Activated naive CD8-positive, alpha-beta T cell (primary cell): ENCODE results near the gene IL2RG.
A peak's percentile ranks its signal among the peaks of the same experiment; 100 is the strongest.

Experiments used
- H3K27ac Mint-ChIP-seq: one replicate; pipeline ENCODE4 v1.8.0; 2021; ENCODE audit warnings: mixed read lengths
- H3K27me3 Mint-ChIP-seq: one replicate; pipeline ENCODE4 v1.8.0; 2021; ENCODE audit warnings: mixed read lengths
- H3K36me3 Mint-ChIP-seq: one replicate; pipeline ENCODE4 v1.8.0; 2021; ENCODE audit warnings: mixed read lengths
- H3K4me1 Mint-ChIP-seq: one replicate; pipeline ENCODE4 v1.8.0; 2021; ENCODE audit warnings: low read depth, mixed read lengths
- H3K4me3 Mint-ChIP-seq: one replicate; pipeline ENCODE4 v1.8.0; 2021; ENCODE audit warnings: mild to moderate bottlenecking, mixed read lengths
- H3K9me3 Mint-ChIP-seq: one replicate; pipeline ENCODE4 v1.8.0; 2021; ENCODE audit warnings: low read depth, mixed read lengths

Gene IL2RG

GRCh38 chrX:71111141-71111843 lies at the start of gene IL2RG:
Gene IL2RG (minus strand): TSS chrX:71111577. CDS start chrX:71111539, 38 bp downstream.
- H3K4me3 Mint-ChIP-seq = peak within 1 kb of the TSS; percentile 99
- H3K27ac Mint-ChIP-seq = peak within 1 kb of the TSS; percentile 98
- H3K36me3 Mint-ChIP-seq = peaks cover 12% of the 10 kb centered on the region
- no peaks in the 10 kb centered on the region for H3K9me3 Mint-ChIP-seq
- H3K27me3 Mint-ChIP-seq = no peaks in the 10 kb centered on the region
- peaks cover 39% of the 10 kb centered on the region for H3K4me1 Mint-ChIP-seq

DNA sequence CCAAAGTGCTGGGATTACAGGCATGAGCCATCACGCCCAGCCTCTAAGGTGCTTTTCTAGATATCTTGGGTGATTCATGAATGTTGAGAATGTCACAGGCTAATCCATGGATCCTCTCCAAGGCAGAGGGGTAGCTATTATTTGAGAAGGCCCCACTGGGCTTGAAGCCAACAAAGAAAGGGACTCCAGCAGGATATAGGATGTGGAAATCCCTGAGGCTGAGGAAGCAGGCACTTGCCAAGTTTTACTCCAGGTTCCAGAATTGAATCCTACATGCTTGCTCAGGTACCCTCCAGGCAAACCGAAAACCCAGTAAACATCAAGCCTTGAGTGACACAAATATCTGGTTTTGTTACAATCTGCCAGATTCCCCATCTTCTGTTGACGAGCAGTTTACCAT lies 49.1 kb upstream of the IL2RG start:
- Mint-ChIP-seq H3K36me3 (peaks cover 3% of the 10 kb centered on the region), H3K27ac (no peak overlapping the region), H3K27me3 (no peaks in the 10 kb centered on the region), H3K4me3 (no peak overlapping the region), H3K9me3 (no peaks in the 10 kb centered on the region), H3K4me1 (peaks cover 9% of the 10 kb centered on the region)

- Mint-ChIP-seq H3K9me3 (no peaks in the 10 kb centered on the region), H3K27ac (no peak overlapping the region), H3K27me3 (no peaks in the 10 kb centered on the region), H3K4me1 (peaks cover 9% of the 10 kb centered on the region), H3K36me3 (peaks cover 3% of the 10 kb centered on the region), H3K4me3 (no peak overlapping the region)
Measured at GRCh38 chrX:71159335-71159734, 48.0 kb upstream of the IL2RG start.

DNA sequence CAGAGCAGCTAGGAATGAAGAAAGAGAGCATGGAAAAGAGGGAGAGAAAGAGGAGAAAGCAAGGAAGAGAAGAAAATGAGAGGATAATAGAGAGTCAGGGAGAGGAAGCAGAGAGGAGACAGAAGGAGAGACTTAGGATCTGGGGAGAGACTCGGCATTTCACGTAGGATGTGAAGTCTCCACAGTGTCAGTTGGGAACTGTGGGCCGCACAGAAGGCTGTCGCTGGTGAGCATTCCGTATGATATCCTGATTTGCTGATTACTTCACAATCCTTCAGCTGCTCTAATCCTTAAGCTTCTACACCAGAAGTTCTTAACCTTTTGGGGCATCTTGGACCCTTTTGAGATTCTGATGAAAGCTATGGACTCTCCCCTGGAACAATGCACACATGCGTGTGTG lies 47.2 kb upstream of the IL2RG start:
- H3K27me3 Mint-ChIP-seq = no peaks in the 10 kb centered on the region
- peaks cover 9% of the 10 kb centered on the region for H3K4me1 Mint-ChIP-seq
- H3K4me3 Mint-ChIP-seq = no peak overlapping the region
- H3K9me3 Mint-ChIP-seq = no peaks in the 10 kb centered on the region
- H3K36me3 Mint-ChIP-seq = peaks cover 3% of the 10 kb centered on the region
- H3K27ac Mint-ChIP-seq = no peak overlapping the region

- H3K36me3 Mint-ChIP-seq = peaks cover 3% of the 10 kb centered on the region
- H3K4me1 Mint-ChIP-seq = peaks cover 9% of the 10 kb centered on the region
- no peaks in the 10 kb centered on the region for H3K27me3 Mint-ChIP-seq
- no peak overlapping the region for H3K4me3 Mint-ChIP-seq
- no peak overlapping the region for H3K27ac Mint-ChIP-seq
- no peaks in the 10 kb centered on the region for H3K9me3 Mint-ChIP-seq
Measured at GRCh38 chrX:71154641-71155040, 43.3 kb upstream of the IL2RG start.

DNA sequence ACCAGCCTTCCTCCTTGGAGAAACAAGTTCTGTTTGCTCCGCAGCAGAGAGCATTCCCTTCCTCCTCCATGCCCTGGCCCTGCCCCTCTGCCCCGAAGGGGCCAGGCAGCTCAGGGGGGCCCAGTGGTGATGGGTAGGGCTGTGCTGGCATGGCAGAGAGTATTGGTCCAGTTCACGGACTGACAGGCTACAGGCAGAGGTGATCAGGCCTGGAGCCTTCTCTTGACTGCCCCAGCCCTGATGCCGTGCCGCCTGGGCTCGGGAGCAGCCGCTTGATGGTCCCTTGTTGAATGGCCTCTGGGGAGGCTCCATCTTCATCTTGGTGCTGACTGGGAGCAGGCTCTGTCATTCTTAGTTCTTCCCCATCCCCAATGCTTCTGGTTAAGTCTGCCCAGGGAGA lies 42.8 kb upstream of the IL2RG start:
- Mint-ChIP-seq H3K9me3 (no peaks in the 10 kb centered on the region), H3K36me3 (peaks cover 3% of the 10 kb centered on the region), H3K27ac (no peak overlapping the region), H3K4me1 (peaks cover 6% of the 10 kb centered on the region), H3K4me3 (no peak overlapping the region), H3K27me3 (no peaks in the 10 kb centered on the region)

DNA sequence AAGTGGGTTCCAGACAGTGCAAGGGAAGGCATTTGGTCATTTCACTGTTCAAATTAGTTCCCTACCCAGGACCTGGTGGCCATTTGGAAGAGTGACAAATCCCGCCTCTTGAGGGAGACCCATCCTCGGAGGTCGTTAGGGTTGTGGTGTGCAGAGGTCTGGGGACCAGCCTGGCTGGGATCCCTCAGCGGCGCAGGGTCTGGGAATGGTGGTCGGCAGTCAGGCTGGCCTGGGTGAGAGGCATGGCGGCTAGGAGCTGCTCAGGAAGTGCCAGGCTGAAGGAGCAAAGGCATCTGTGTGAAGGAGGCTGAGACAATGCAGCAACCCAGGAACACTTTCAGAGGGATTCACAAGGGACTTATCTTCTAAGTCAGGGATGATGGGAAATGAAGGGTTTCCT lies 40.0 kb upstream of the IL2RG start:
- peaks cover 3% of the 10 kb centered on the region for H3K36me3 Mint-ChIP-seq
- peaks cover 3% of the 10 kb centered on the region for H3K4me1 Mint-ChIP-seq
- H3K9me3 Mint-ChIP-seq = no peaks in the 10 kb centered on the region
- H3K27ac Mint-ChIP-seq = no peak overlapping the region
- H3K4me3 Mint-ChIP-seq = no peak overlapping the region
- no peaks in the 10 kb centered on the region for H3K27me3 Mint-ChIP-seq

- Mint-ChIP-seq H3K36me3 (no peaks in the 10 kb centered on the region), H3K9me3 (no peaks in the 10 kb centered on the region), H3K27me3 (no peaks in the 10 kb centered on the region), H3K4me3 (no peak overlapping the region), H3K27ac (no peak overlapping the region), H3K4me1 (peaks cover 12% of the 10 kb centered on the region)
Measured at GRCh38 chrX:71148278-71148663, 36.9 kb upstream of the IL2RG start.

GRCh38 chrX:71147496-71148277 lies 36.3 kb upstream of the IL2RG start:
- Mint-ChIP-seq H3K27ac (no peak overlapping the region), H3K9me3 (no peaks in the 10 kb centered on the region), H3K36me3 (no peaks in the 10 kb centered on the region), H3K4me3 (no peak overlapping the region), H3K27me3 (no peaks in the 10 kb centered on the region), H3K4me1 (peaks cover 12% of the 10 kb centered on the region)

DNA sequence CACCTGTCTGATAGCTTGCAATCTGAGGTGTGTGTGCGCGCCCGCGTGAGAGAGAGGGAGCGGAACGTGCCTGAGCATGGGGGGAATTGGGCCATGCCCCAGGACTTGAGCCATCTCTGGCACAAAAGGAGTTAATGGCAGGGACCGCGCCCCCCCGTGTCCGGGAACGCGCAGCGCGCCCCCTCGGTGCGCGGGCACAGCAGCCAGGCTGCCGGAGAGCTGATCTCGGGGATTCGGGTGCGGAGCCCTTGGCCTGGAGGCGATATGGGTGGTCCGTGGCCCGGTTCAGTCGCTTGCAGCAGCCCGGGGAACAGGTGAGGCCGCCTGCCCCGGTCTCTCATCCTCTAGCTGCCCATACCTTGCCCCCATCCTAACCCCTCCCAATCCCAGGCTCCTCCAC lies 33.3 kb upstream of the IL2RG start, which contains the start of gene NLGN3:
TSS of gene NLGN3 (plus strand) at position 191 of the 400 bp plus-strand sequence. CDS start 2,909 bp downstream, outside the sequence.
- no peak within 1 kb of the TSS for H3K27ac Mint-ChIP-seq
- H3K4me1 Mint-ChIP-seq = peaks cover 12% of the 10 kb centered on the region
- H3K9me3 Mint-ChIP-seq = no peaks in the 10 kb centered on the region
- H3K36me3 Mint-ChIP-seq = no peaks in the 10 kb centered on the region
- no peak within 1 kb of the TSS for H3K4me3 Mint-ChIP-seq
- H3K27me3 Mint-ChIP-seq = no peaks in the 10 kb centered on the region

DNA sequence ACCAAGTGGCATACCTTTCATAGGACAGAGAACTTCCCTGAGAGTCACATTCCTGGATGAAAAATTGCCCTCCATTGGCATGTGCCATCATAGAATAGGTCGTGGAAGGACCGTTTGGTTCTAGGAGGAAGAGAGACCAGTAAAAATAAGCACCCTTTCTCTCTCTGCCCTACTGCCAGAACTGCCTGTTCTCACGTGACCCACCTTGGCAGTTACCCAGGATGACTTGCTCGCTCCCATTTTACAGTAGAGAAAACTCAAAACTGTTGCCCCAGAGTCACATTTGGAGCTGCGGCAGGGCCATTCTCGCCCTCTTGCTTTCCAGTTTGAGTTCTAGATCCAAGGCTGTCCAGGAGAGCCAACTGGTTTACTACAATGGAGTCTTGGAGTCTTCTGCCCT lies 32.1 kb upstream of the IL2RG start:
- Mint-ChIP-seq H3K27ac (no peak overlapping the region), H3K9me3 (no peaks in the 10 kb centered on the region), H3K4me1 (peaks cover 20% of the 10 kb centered on the region), H3K36me3 (peaks cover 4% of the 10 kb centered on the region), H3K27me3 (no peaks in the 10 kb centered on the region), H3K4me3 (no peak overlapping the region)

DNA sequence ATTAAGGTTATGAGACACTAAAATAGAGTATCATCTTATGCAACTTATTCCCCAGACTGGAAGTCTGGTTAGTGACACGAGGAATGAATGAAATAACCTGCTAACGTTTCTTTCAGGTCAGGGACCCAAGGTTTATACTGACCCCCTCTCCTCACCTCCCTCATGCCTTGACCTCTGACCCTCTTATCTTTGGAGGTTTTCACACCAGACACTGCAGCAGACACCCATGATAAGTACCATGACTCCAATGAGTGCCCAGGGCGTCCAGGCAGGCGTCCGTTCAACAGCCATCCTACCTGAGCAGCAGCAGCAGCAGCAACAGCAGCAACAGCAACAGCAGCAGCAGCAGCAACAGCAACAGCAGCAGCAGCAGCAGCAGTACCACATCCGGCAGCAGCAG lies 29.1 kb upstream of the IL2RG start:
- Mint-ChIP-seq H3K4me3 (no peak overlapping the region), H3K4me1 (peaks cover 14% of the 10 kb centered on the region), H3K27ac (no peak overlapping the region), H3K36me3 (peaks cover 4% of the 10 kb centered on the region), H3K9me3 (no peaks in the 10 kb centered on the region), H3K27me3 (no peaks in the 10 kb centered on the region)

- H3K36me3 Mint-ChIP-seq = peaks cover 7% of the 10 kb centered on the region
- H3K27ac Mint-ChIP-seq = peak overlapping the region; percentile 28
- H3K27me3 Mint-ChIP-seq = no peaks in the 10 kb centered on the region
- peaks cover 17% of the 10 kb centered on the region for H3K4me1 Mint-ChIP-seq
- no peaks in the 10 kb centered on the region for H3K9me3 Mint-ChIP-seq
- H3K4me3 Mint-ChIP-seq = no peak overlapping the region
Measured at GRCh38 chrX:71131510-71131909, 20.1 kb upstream of the IL2RG start.

DNA sequence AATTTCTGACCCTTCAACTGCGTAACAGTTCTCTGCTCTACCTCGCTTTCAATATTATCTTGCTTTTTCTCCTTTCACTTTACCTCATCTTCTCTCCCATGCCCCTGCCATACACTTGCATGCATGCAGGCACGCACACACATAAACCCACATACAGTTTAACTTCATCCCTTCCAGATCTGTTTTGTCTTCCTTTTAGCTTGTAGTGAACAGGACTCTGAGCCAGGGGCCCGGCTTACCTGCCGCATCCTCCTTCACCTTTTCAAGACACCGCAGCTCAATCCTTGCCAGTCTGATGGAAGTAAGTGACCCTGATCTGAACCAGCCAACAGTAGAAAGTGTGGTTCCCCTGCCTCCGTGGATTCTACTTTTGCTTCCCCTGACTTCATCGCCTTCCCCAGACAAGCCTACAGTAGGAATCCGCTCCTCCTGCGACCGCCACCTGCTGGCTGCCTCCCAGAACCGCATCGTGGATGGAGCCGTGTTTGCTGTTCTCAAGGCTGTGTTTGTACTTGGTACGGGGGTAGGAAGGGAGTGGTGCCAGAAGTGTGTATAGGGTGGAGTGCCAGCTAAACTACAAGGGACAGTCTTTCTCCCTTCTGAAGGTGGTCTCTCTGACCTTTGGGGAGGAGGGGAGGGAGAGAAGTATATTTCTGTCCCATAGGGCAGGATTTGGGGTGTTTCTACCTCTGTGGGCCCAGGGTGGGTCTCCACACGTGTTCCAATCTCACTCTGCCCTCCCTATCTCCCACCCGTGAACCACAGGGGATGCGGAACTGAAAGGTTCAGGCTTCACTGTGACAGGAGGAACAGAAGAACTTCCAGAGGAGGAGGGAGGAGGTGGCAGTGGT lies 17.8 kb upstream of the IL2RG start:
- Mint-ChIP-seq H3K4me1 (peaks cover 18% of the 10 kb centered on the region), H3K36me3 (peaks cover 5% of the 10 kb centered on the region), H3K27ac (peak overlapping the region; percentile 76), H3K27me3 (no peaks in the 10 kb centered on the region), H3K9me3 (no peaks in the 10 kb centered on the region), H3K4me3 (peak overlapping the region; percentile 61)
